GM23248 (cell line): ENCODE measurements around the gene GBF1. TPM values are rescaled to one million over a fixed set of nuclear protein-coding genes. Genes with fewer than 3 reads are reported as not detected.

Experiments
- DNase-seq: peaks from one replicate; pipeline ENCODE4 v3.0.0-alpha.2; 2015
- H2AFZ ChIP-seq: fragments of 200-600 bp; sonication (generic); 2 replicates; pipeline ENCODE4 v1.6.1; 2016; ENCODE audit warnings: antibody characterized with exemption
- H3F3A ChIP-seq: fragments of 200-600 bp; sonication (generic); 2 replicates; pipeline ENCODE4 v1.6.1; 2016; ENCODE audit warnings: mild to moderate bottlenecking, antibody characterized with exemption, mixed run types; ENCODE audit not compliant: insufficient read depth
- H3K27ac ChIP-seq: fragments of 200-600 bp; sonication (generic); 2 replicates; pipeline ENCODE4 v1.5.1; 2016; ENCODE audit warnings: mild to moderate bottlenecking
- H3K27me3 ChIP-seq: fragments of 200-600 bp; sonication (generic); replicated peaks from 2 replicates; pipeline ENCODE4 v1.6.1; 2016; ENCODE audit warnings: mild to moderate bottlenecking; ENCODE audit not compliant: insufficient read depth
- H3K36me3 ChIP-seq: fragments of 200-600 bp; sonication (generic); 2 replicates; pipeline ENCODE4 v1.6.1; 2016; ENCODE audit warnings: low read depth, mild to moderate bottlenecking
- H3K4me1 ChIP-seq: fragments of 200-600 bp; sonication (generic); 2 replicates; pipeline ENCODE4 v1.6.1; 2016; ENCODE audit warnings: mild to moderate bottlenecking; ENCODE audit not compliant: insufficient read depth
- H3K4me2 ChIP-seq: fragments of 200-600 bp; sonication (generic); one replicate; pipeline ENCODE4 v1.6.1; 2016; ENCODE audit warnings: mild to moderate bottlenecking; ENCODE audit not compliant: unreplicated experiment
- H3K4me3 ChIP-seq: fragments of 200-600 bp; sonication (generic); 2 replicates; pipeline ENCODE4 v1.5.1; 2016; ENCODE audit warnings: mild to moderate bottlenecking
- H3K79me2 ChIP-seq: fragments of 200-600 bp; sonication (generic); 2 replicates; pipeline ENCODE4 v1.6.1; 2016; ENCODE audit warnings: mild to moderate bottlenecking; ENCODE audit not compliant: insufficient read depth
- H3K9ac ChIP-seq: fragments of 200-600 bp; sonication (generic); 2 replicates; pipeline ENCODE4 v1.6.1; 2016; ENCODE audit warnings: mild to moderate bottlenecking
- H3K9me2 ChIP-seq: fragments of 200-600 bp; sonication (generic); 2 replicates; pipeline ENCODE4 v1.6.1; 2016; ENCODE audit warnings: mixed run types, mild to moderate bottlenecking, moderate library complexity; ENCODE audit not compliant: insufficient read depth
- H3K9me3 ChIP-seq: fragments of 200-600 bp; sonication (generic); one replicate; pipeline ENCODE4 v1.6.1; 2017; ENCODE audit warnings: low read depth
- H4K20me1 ChIP-seq: fragments of 200-600 bp; sonication (generic); 2 replicates; pipeline ENCODE4 v1.6.0; 2016; ENCODE audit not compliant: insufficient read depth
- EZH2 ChIP-seq: fragments of 200-600 bp; sonication (generic); IDR thresholded peaks from 2 replicates; pipeline ENCODE4 v1.6.1; 2018; ENCODE audit warnings: antibody characterized with exemption, mild to moderate bottlenecking; ENCODE audit not compliant: insufficient read depth, poor library complexity, severe bottlenecking
- EZH2phosphoT487 ChIP-seq: fragments of 200-600 bp; sonication (generic); IDR thresholded peaks from 2 replicates; pipeline ENCODE4 v1.6.1; 2018; ENCODE audit warnings: antibody characterized with exemption, moderate library complexity, mild to moderate bottlenecking, low read depth; ENCODE audit not compliant: insufficient read depth
- WGBS, 2 experiments: methylation state at CpG; one replicate each; pipeline ENCODE4 v1.1.6; 2015 to 2017; ENCODE audit warnings: low lambda C conversion rate in 2 of 2, low coverage in 1 of 2; ENCODE audit errors: missing lambda C conversion rate in 2 of 2; 5-methylcytosine and 5-hydroxymethylcytosine counted together
- in situ Hi-C: fragments of 300-500 bp; cut with MboI; formaldehyde crosslinking; loops from 2 replicates; pipeline ENCODE4 v1.15.0; 2020
- polyA plus RNA-seq: library from polyadenylated mRNA; unstranded; fragments of >200 nt; fragmentation: Nextera tagmentation; extraction: Ambion mirVana; gene quantifications from 2 replicates; pipeline ENCODE4 v1.2.1, GENCODE V29; 2016
- total RNA-seq: library from RNA; depleted of rRNA; stranded (reverse); fragments of >200 nt; shearing (Covaris generic); gene quantifications from 2 replicates; pipeline ENCODE4 v1.2.3, GENCODE V29; 2014

Gene GBF1
- total and polyA plus RNA-seq, 2 experiments from 2014 or later: 29.8 to 43.9 TPM

GRCh38 chr10:102394079-102394800, 148.9 kb downstream of the GBF1 start:
- 0 out of 2 replicates have a peak, but pooled peaks cover 7% of the 10 kb centered on the region for H3F3A ChIP-seq
- no peak for TF ChIP-seq EZH2
- TF ChIP-seq EZH2phosphoT487: no peak
- peak; percentile 96 for DNase-seq
- no peaks in the 10 kb centered on the region for H4K20me1 ChIP-seq
- peak overlapping the region; percentile 99 for H3K4me2 ChIP-seq
- peak overlapping the region; percentile 95 for H2AFZ ChIP-seq
- H3K4me3 ChIP-seq: peak overlapping the region; percentile 87
- no peaks in the 10 kb centered on the region for H3K36me3 ChIP-seq
- no peaks in the 10 kb centered on the region for H3K9me2 ChIP-seq
- H3K27ac ChIP-seq: peak overlapping the region; percentile 87
- 1% methylated on average over 35 to 60 of the region's 71 CpGs for WGBS, 2 experiments
- peaks cover 11% of the 10 kb centered on the region; the same call in 1 of the 2 replicates for H3K4me1 ChIP-seq
- no peaks in the 10 kb centered on the region for H3K9me3 ChIP-seq
- in situ Hi-C loops: no loop called here
- peak overlapping the region; percentile 88 for H3K9ac ChIP-seq
- peaks cover 14% of the 10 kb centered on the region for H3K79me2 ChIP-seq
- no peaks in the 10 kb centered on the region for H3K27me3 ChIP-seq

- WGBS, 2 experiments: 2% methylated on average over 29 to 30 of the region's 35 CpGs
- H3K79me2 ChIP-seq: peaks cover 14% of the 10 kb centered on the region
- no peaks in the 10 kb centered on the region for H4K20me1 ChIP-seq
- H3K36me3 ChIP-seq: no peaks in the 10 kb centered on the region
- H3F3A ChIP-seq: 0 out of 2 replicates have a peak, but pooled peaks cover 7% of the 10 kb centered on the region
- peaks cover 14% of the 10 kb centered on the region; the same call in 1 of the 2 replicates for H3K4me1 ChIP-seq
- no peaks in the 10 kb centered on the region for H3K9me2 ChIP-seq
- peak overlapping the region; percentile 88 for H3K9ac ChIP-seq
- H3K4me2 ChIP-seq: peak overlapping the region; percentile 99
- TF ChIP-seq EZH2phosphoT487 (no peak), EZH2 (no peak)
- H3K4me3 ChIP-seq: peak overlapping the region; percentile 87
- in situ Hi-C loops: no loop called here
- H3K27ac ChIP-seq: peak overlapping the region; percentile 87
- H2AFZ ChIP-seq: peak overlapping the region; percentile 95
- no peaks in the 10 kb centered on the region for H3K9me3 ChIP-seq
- DNase-seq: peak; percentile 64
- no peaks in the 10 kb centered on the region for H3K27me3 ChIP-seq
Observed at GRCh38 chr10:102394801-102395399, 149.6 kb downstream of the GBF1 start.

GRCh38 chr10:102395400-102396316, 150.3 kb downstream of the GBF1 start, which contains the start of gene NFKB2:
NFKB2 (plus strand) TSS chr10:102395705; CDS start chr10:102395960, 255 bp downstream.
- Histone ChIP-seq H2AFZ (peak within 1 kb of the TSS; percentile 95), H3K27ac (peak within 1 kb of the TSS; percentile 87), H3K4me1 (peaks cover 14% of the 10 kb centered on the region; the same call in 1 of the 2 replicates), H3K9me3 (no peaks in the 10 kb centered on the region), H3K9me2 (no peaks in the 10 kb centered on the region), H3K36me3 (no peaks in the 10 kb centered on the region), H3K4me2 (peak within 1 kb of the TSS; percentile 99), H4K20me1 (no peaks in the 10 kb centered on the region), H3K9ac (peak within 1 kb of the TSS; percentile 88), H3K4me3 (peak within 1 kb of the TSS; percentile 87), H3K27me3 (no peaks in the 10 kb centered on the region), H3K79me2 (peaks cover 14% of the 10 kb centered on the region), H3F3A (0 out of 2 replicates have a peak, but pooled peaks cover 7% of the 10 kb centered on the region)
- 0 to 1% methylated on average over 24 to 41 of the region's 42 CpGs for WGBS, 2 experiments
- in situ Hi-C loops: no loop called here
- TF ChIP-seq EZH2 (no peak), EZH2phosphoT487 (no peak)
- peak; percentile 92 for DNase-seq

- no peaks in the 10 kb centered on the region for H4K20me1 ChIP-seq
- H3F3A ChIP-seq: 0 out of 2 replicates have a peak, but pooled peaks cover 7% of the 10 kb centered on the region
- peak overlapping the region; percentile 88 for H3K9ac ChIP-seq
- peak overlapping the region; percentile 87; the same call in 1 of the 2 replicates for H3K27ac ChIP-seq
- 75 to 76% methylated on average over 4 of the region's 4 CpGs for WGBS, 2 experiments
- no peaks in the 10 kb centered on the region for H3K27me3 ChIP-seq
- H3K4me2 ChIP-seq: peak overlapping the region; percentile 86
- TF ChIP-seq EZH2phosphoT487 (no peak), EZH2 (no peak)
- H2AFZ ChIP-seq: no peak overlapping the region
- no peaks in the 10 kb centered on the region for H3K9me3 ChIP-seq
- H3K79me2 ChIP-seq: peaks cover 14% of the 10 kb centered on the region
- no peaks in the 10 kb centered on the region for H3K36me3 ChIP-seq
- in situ Hi-C loops: no loop called here
- no peaks in the 10 kb centered on the region for H3K9me2 ChIP-seq
- no peak for DNase-seq
- H3K4me1 ChIP-seq: peaks cover 14% of the 10 kb centered on the region; the same call in 1 of the 2 replicates
- peak overlapping the region; percentile 87 for H3K4me3 ChIP-seq
Observed at GRCh38 chr10:102396317-102396650, 151.0 kb downstream of the GBF1 start.
